HepG2 (cell line): Measurements from ENCODE around the gene LSS. TPM values are rescaled to one million over a fixed set of nuclear protein-coding genes. Genes with fewer than 3 reads are reported as not detected.

Source experiments
- ATAC-seq: fragments of 200-7000 bp; cut with Tn5 transposase; 3 replicates; pipeline ENCODE4 v1.9.1; 2020; ENCODE audit warnings: mild to moderate bottlenecking, moderate library complexity
- BruUV-seq: library from RNA; stranded (reverse); fragments of 400-500 nt; replicated peaks from 2 replicates; lab custom pipeline; 2021; lab: Mats Ljungman, UMichigan
- CTCF ChIA-PET: fragments of 300-600 bp; formaldehyde crosslinking; extraction: SDS; loops from one replicate; lab custom pipeline; 2021; ENCODE audit warnings: low total read pairs, inconsistent platforms, low intra/inter-chr PET ratio; lab: Yijun Ruan, JAX
- POLR2A ChIA-PET: fragments of 350-600 bp; sonication (Branson Sonifier 250); formaldehyde crosslinking; loops from one replicate; lab custom pipeline; 2020; ENCODE audit warnings: antibody characterized with exemption, inconsistent platforms; lab: Yijun Ruan, JAX
- DNase-seq: peaks from one replicate; pipeline ENCODE4 v3.0.0-alpha.2; 2015; ENCODE audit warnings: low spot score
- FAIRE-seq: peaks from 3 replicates; lab custom pipeline; 2011; peaks lifted over from hg19 to GRCh38; lab: Jason Lieb, UNC
- H2AFZ ChIP-seq: one replicate; pipeline ENCODE4 v1.6.1; 2011; ENCODE audit warnings: low read length, inconsistent platforms
- H3K27ac ChIP-seq: fragments of 300-600 bp; 3 replicates; pipeline ENCODE4 v1.8.0; 2011; ENCODE audit warnings: mixed run types, mild to moderate bottlenecking, mixed read lengths, low read length, inconsistent platforms; ENCODE audit not compliant: insufficient read depth; ENCODE audit errors: extremely low read length
- H3K27me3 ChIP-seq, 2 experiments: fragments of 200-600 bp in 1 of 2; 2 replicates in 1 of 2; 3 replicates in 1 of 2; pipeline versions ENCODE4 v1.6.0 to v1.8.0; 2011; ENCODE audit warnings: low read length in 2 of 2, mild to moderate bottlenecking in 2 of 2, moderate library complexity in 2 of 2, inconsistent platforms in 1 of 2; ENCODE audit not compliant: insufficient read depth in 2 of 2, control insufficient read depth in 1 of 2
- H3K36me3 ChIP-seq, 2 experiments: fragments of 200-600 bp in 1 of 2; replicated peaks in 1 of 2; 2 replicates in 1 of 2; 3 replicates in 1 of 2; pipeline versions ENCODE4 v1.5.1 to v1.8.0; 2011; ENCODE audit warnings: low read length in 2 of 2, inconsistent platforms in 1 of 2; ENCODE audit not compliant: insufficient read depth in 2 of 2, control insufficient read depth in 1 of 2
- H3K4me1 ChIP-seq: 2 replicates; pipeline ENCODE4 v1.5.1; 2012; ENCODE audit warnings: low read length, inconsistent platforms; ENCODE audit not compliant: insufficient read depth
- H3K4me2 ChIP-seq: 2 replicates; pipeline ENCODE4 v1.6.0; 2011; ENCODE audit warnings: low read depth, low read length, inconsistent platforms
- H3K4me3 ChIP-seq, 3 experiments: fragments of 200-600 bp in 1 of 3; sonication (generic), shearing (Covaris generic) in 1 of 3; replicated peaks in 1 of 3; 2 replicates each; pipeline ENCODE4 v1.5.1; 2011 to 2016; ENCODE audit warnings: low read length in 3 of 3, inconsistent platforms in 2 of 3, low read depth in 2 of 3, mild to moderate bottlenecking in 2 of 3, control low read depth in 1 of 3, mixed read lengths in 1 of 3; ENCODE audit not compliant: insufficient read depth in 1 of 3
- H3K79me2 ChIP-seq: one replicate; pipeline ENCODE4 v1.6.1; 2011; ENCODE audit warnings: low read length, inconsistent platforms; ENCODE audit not compliant: insufficient read depth
- H3K9ac ChIP-seq: 2 replicates; pipeline ENCODE4 v1.6.0; 2011; ENCODE audit warnings: mild to moderate bottlenecking, low read depth, low read length, inconsistent platforms; ENCODE audit not compliant: insufficient read depth
- H3K9me3 ChIP-seq: 2 replicates; pipeline ENCODE4 v1.5.1; 2012; ENCODE audit warnings: mild to moderate bottlenecking, low read length
- H4K20me1 ChIP-seq: 2 replicates; pipeline ENCODE4 v1.6.0; 2011; ENCODE audit warnings: inconsistent platforms, mild to moderate bottlenecking, low read length, moderate library complexity; ENCODE audit not compliant: insufficient read depth
- FOXP4 ChIP-seq: sonication (generic); formaldehyde crosslinking; IDR thresholded peaks from 2 replicates; pipeline ENCODE4 v1.4.0; 2020; ENCODE audit warnings: missing genetic modification reagents
- MED13 ChIP-seq: sonication (generic); formaldehyde crosslinking; IDR thresholded peaks from 2 replicates; pipeline ENCODE4 v1.5.0; 2020; ENCODE audit warnings: missing genetic modification reagents
- PAWR ChIP-seq: sonication (generic); formaldehyde crosslinking; IDR thresholded peaks from 2 replicates; pipeline ENCODE4 v1.4.0; 2020; ENCODE audit warnings: missing genetic modification reagents, mild to moderate bottlenecking, borderline replicate concordance
- ZBTB38 ChIP-seq: sonication (generic); formaldehyde crosslinking; IDR thresholded peaks from 2 replicates; pipeline ENCODE4 v1.5.1; 2020; ENCODE audit warnings: mild to moderate bottlenecking, missing genetic modification reagents
- WGBS: methylation state at CpG from one replicate; pipeline ENCODE4 v1.1.6; 2017; ENCODE audit warnings: low lambda C conversion rate; 5-methylcytosine and 5-hydroxymethylcytosine counted together
- in situ Hi-C: cut with HindIII; loops from 2 replicates; pipeline ENCODE4 v1.10.0; 2017; ENCODE audit warnings: low pct_unique_long_range_greater_than_20kb; ENCODE audit not compliant: extremely low pct_ligation_motif_present
- intact Hi-C: fragments of 100-400 bp; cut with micrococcal nuclease; formaldehyde crosslinking; loops from one replicate; pipeline ENCODE4 v1.10.0; 2022; ENCODE audit not compliant: unreplicated experiment
- polyA plus RNA-seq, 8 experiments: library from polyadenylated mRNA; depleted of rRNA in 3 of 8; stranded (reverse) in 7 of 8; unstranded in 1 of 8; fragments of >200 nt; fragmentation: Illumina TruSeq in 4 of 8; extraction: Trizol in 4 of 8; gene quantifications; 2 replicates each; pipeline versions ENCODE4 v1.2.1 to v1.2.3, GENCODE V29; 2011 to 2016; ENCODE audit warnings: low read depth in 4 of 8, missing spikeins in 1 of 8, mixed read lengths in 1 of 8; ENCODE audit not compliant: insufficient read depth in 1 of 8
- total RNA-seq, 5 experiments: library from RNA; depleted of rRNA; stranded (reverse); fragments of >200 nt; fragmentation: Illumina TruSeq; extraction: Trizol; gene quantifications; 2 replicates each; pipeline ENCODE4 v1.2.3, GENCODE V29; 2016; ENCODE audit warnings: low read depth in 1 of 5
- TF ChIP-seq, protein P1 (sequence below): sonication (generic); formaldehyde crosslinking; IDR thresholded peaks from 2 replicates; pipeline ENCODE4 v1.4.0; 2020; ENCODE audit warnings: missing genetic modification reagents

Gene LSS
- total and polyA plus RNA-seq, 2 of the 13 experiments (the other 11 are each of a cell fraction or from before 2014, with no cell fraction given): 72.6 to 113 TPM

DNA sequence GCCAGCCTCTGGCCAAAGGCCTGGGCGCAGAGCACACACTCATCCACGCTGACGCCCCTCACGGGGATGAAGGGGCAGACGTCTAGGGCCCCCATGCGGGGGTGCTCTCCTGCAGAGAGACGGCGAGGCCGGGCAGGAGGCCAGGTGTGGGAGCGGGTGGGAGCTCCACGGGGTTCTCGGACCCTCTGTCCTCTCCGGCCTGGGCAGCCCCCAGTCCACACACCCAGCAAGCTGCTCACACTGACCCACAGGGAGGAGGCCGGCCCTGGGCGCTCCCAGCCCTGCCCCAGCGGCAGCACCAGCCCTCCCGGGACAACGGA is 75.7 kb downstream of the LSS start:
- peaks cover 2 to 16% of the 10 kb centered on the region in 2 experiments; a peak in 4 of 5 replicates for H3K36me3 ChIP-seq
- peak overlapping the region; percentile 94 for H3K4me2 ChIP-seq

More for the DNA sequence above, 75.7 kb downstream of the LSS start:
- Histone ChIP-seq H3K9me3 (no peaks in the 10 kb centered on the region), H2AFZ (no peak overlapping the region), H3K4me1 (peaks cover 64% of the 10 kb centered on the region)
- DNase-seq: no peak
- ATAC-seq: no peak; the same call in 2 of the 3 replicates
- in situ Hi-C loops: no loop called here
- POLR2A ChIA-PET: interaction anchor here (0.7 to 2.4 kb wide), 4 partner anchors 10 to 681 kb away, joined by 3 to 13 read pairs (median 3); no protein-coding TSS in a partner anchor
- BruUV-seq: no TSS peak
- CTCF ChIA-PET: no interaction called here
- TF ChIP-seq, protein P1, sequence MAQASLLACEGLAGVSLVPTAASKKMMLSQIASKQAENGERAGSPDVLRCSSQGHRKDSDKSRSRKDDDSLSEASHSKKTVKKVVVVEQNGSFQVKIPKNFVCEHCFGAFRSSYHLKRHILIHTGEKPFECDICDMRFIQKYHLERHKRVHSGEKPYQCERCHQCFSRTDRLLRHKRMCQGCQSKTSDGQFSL (CRISPR knock-in tag): peak; percentile 55; the same call in 1 of the 2 replicates
- TF ChIP-seq PAWR: no peak
- TF ChIP-seq ZBTB38 (CRISPR knock-in tag): peak; percentile 32; the same call in 1 of the 2 replicates
- peak; percentile 9; the same call in 1 of the 2 replicates for TF ChIP-seq MED13 (CRISPR knock-in tag)
- TF ChIP-seq FOXP4 (CRISPR knock-in tag): 0 out of 2 replicates have a peak, but pooled peaks have one; percentile 1
- TF ChIP-seq, all 625 proteins: peak for 4
- no peaks in the 10 kb centered on the region; a peak in 2 of 5 replicates for H3K27me3 ChIP-seq
- H3K4me3 ChIP-seq: peak overlapping the region; percentile 84 to 97 (median 96); a peak in 5 of 6 replicates
- no peak for FAIRE-seq
- H3K79me2 ChIP-seq: peaks cover 23% of the 10 kb centered on the region
- peak overlapping the region; percentile 86; the same call in 1 of the 2 replicates for H3K9ac ChIP-seq
- 100% methylated on average over 3 of the region's 18 CpGs for WGBS
- H4K20me1 ChIP-seq: peaks cover 8% of the 10 kb centered on the region; the same call in 1 of the 2 replicates
- peak overlapping the region; percentile 83 for H3K27ac ChIP-seq
- intact Hi-C loops: no loop called here
